Lower leg skin (tissue), 3 donors: ENCODE measurements around the gene SLC37A1.

ENCODE experiments used
- POLR2A ChIP-seq, 2 donors: fragments of 450-650 bp; IDR thresholded peaks; one replicate each; pipeline ENCODE4 v1.6.1; 2016 to 2017; ENCODE audit warnings: antibody characterized with exemption in 2 of 2, mild to moderate bottlenecking in 1 of 2, moderate library complexity in 1 of 2
- TF ChIP-seq, protein P1 (sequence below), 3 donors: fragments of 450-650 bp; IDR thresholded peaks; one replicate each; pipeline ENCODE4 v1.5.1; 2016; ENCODE audit warnings: antibody characterized with exemption in 3 of 3, mild to moderate bottlenecking in 3 of 3, moderate library complexity in 2 of 3

DNA sequence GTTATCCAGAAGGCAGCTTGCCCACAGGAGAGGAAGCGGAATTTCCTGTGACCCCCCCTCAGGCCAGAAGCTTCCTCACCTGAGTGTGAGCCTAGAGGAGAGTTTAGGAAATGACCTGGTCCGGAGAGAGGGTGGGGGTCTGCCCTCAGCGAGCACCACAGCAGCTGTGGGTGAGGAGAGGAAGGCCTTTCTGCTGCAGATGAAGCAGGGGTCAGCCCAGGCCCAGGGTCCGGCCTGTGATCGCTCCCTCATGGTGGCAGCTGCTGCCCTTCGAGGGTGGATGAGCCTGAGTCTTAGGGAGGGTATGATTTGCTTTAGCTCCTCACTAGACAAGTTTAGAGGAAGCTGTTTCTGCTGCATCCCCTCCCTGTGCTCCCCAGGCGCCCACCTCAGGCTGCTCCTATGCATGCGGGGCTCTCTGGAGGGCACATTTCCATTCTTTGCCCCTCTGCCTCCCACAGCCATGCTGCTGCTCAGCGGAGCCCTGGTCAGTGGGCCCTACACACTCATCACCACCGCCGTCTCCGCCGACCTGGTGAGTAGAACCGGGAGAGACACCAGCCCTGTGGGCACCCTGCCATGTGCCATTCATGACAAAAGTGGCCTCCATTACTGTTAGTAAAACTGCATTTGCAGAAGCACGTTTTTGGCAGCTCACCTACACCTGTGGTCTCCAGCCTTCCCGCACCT lies 53.0 kb downstream of the SLC37A1 start:
- TF ChIP-seq, protein P1, sequence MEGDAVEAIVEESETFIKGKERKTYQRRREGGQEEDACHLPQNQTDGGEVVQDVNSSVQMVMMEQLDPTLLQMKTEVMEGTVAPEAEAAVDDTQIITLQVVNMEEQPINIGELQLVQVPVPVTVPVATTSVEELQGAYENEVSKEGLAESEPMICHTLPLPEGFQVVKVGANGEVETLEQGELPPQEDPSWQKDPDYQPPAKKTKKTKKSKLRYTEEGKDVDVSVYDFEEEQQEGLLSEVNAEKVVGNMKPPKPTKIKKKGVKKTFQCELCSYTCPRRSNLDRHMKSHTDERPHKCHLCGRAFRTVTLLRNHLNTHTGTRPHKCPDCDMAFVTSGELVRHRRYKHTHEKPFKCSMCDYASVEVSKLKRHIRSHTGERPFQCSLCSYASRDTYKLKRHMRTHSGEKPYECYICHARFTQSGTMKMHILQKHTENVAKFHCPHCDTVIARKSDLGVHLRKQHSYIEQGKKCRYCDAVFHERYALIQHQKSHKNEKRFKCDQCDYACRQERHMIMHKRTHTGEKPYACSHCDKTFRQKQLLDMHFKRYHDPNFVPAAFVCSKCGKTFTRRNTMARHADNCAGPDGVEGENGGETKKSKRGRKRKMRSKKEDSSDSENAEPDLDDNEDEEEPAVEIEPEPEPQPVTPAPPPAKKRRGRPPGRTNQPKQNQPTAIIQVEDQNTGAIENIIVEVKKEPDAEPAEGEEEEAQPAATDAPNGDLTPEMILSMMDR (IDR thresholded peaks at IDR 0.05) = no peak
- TF ChIP-seq POLR2A (IDR thresholded peaks at IDR 0.05) = no peak
